ENCODE data around the gene OGFR.

The OGFR gene

DNA sequence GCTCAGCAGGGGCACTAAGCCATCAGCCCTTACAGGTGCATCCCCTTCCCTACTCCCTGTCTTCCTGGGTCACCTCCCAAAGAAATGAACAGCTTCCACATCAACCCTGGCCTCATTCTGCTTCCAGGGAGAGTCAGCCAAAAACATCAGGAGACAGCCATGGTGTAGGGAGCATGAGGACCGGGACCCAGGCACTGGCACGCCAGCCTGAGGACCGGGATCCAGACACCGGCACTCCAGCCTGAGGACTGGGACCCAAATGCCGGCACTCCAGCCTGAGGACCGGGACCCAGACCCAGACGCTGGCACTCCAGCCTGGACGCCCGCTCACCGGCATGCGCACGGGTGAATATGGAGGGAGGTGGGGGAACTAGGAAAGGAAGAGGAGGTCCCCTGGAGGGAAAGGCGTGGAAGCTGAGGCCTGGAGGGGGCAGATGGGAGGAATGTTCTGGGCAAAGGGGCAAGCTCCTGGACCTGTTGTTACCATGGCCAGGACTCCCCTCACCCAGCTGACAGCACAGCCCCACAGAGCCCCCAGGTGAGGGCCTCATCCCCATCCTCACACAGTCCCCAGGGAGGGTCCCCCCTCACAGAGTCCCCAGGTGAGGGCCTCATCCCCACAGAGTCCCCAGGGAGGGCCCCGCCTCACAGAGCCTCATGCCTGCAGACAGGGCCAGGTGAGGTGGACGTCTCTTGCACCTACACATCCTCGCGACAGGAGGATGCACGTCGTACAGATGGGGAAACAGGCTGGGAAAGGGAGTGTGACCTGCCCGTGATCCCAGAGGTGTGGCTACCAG lies 34.3 kb upstream of the OGFR start:
- DNase-seq, result no peak

DNA sequence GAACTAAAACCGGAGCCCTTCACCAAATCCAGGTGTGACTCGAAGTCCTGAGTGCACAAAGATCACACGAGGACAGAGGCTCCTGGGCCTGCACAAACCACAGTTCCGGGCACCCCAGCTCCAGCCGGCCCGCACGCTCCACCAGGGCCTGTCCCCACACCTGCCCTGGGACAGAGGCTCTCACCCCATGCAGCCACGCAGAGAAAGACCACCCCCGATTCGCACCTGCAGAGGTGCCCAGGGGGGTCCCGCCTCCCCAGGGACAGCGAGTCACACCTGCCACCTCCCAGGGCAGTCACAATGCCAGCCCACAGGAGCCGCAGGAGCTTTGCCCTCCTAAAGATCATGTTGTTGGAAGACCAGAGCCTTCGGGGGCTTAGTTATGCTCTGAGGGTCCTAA lies 33.7 kb upstream of the OGFR start:
- DNase-seq, result no peak

DNA sequence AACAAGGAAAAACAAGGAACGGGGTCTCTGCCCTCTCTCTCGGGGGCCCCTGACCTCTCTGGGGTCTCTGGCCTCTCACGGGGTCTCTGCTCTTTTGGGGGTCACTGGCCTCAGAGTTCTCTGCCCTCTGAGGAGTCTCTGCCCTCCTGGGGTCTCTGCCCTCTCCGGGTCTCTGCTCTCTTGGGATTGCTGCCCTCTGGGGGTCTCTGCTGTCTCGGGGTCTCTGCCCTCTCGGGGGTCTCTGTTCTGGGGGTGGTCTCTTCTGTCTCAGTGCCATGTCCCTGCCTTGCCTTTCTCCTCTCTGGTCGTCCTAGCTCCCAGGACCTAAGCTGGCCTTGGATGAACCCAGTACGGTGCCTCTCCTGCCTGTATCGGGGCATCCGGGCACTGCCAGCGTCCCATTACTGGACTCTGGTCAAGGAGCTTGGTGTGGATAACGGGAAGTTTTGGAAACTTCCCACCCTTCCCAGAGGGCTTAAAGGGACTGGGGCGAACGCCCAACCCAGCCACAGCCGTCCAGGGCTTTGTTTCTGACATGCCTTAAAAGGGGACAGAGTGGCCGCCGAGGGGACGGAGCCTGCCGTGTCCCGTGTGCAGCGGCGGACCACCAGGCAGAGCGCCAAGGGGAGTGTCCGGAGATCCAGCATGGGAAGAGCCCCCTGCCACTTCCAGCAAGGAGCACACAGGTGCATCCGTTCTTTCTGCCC lies 33.1 kb upstream of the OGFR start:
- DNase-seq, result no peak

DNA sequence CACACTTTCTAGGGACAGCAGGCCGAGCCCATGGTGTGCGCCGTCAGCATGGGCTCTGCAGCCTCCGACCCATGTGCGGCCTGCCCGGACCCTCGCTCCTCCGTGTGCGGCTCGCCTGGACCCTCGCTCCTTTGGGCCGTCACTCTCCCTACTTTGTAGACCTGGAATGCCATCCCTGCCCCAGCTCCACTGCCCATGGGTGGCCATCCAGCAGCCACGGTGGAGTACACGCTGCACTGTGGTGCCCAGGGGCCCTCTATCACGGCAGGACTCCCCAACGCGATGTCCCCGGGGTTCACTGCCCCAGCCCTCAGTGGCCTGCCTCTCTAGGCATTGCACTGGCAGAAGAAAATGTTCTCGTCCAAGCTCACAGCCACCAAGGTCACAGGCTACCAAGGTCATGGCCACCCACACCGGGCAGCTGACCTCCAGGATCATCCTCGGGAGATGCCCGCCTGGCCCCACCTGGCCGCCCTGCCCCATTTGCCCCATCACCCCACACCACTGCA lies 32.5 kb upstream of the OGFR start:
- DNase-seq, result no peak

DNA sequence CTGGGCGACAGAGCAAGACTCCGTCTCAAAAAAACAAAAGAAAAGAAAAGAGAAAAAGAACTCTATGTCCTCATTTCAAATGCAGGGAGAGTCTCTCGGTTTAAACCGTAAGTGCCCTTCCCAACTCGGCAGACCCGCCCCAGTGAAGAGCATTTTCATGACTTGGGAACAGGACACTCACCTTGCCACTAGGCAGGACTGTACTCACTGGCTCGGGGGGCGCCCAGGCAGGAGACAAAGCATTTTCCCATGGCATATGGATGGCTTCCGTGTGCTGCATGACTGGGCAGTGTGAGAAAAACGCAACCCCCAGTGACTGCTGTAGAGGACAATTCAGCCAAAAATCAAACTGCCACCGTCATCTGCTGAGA lies 32.0 kb upstream of the OGFR start:
- no peak for DNase-seq

DNA sequence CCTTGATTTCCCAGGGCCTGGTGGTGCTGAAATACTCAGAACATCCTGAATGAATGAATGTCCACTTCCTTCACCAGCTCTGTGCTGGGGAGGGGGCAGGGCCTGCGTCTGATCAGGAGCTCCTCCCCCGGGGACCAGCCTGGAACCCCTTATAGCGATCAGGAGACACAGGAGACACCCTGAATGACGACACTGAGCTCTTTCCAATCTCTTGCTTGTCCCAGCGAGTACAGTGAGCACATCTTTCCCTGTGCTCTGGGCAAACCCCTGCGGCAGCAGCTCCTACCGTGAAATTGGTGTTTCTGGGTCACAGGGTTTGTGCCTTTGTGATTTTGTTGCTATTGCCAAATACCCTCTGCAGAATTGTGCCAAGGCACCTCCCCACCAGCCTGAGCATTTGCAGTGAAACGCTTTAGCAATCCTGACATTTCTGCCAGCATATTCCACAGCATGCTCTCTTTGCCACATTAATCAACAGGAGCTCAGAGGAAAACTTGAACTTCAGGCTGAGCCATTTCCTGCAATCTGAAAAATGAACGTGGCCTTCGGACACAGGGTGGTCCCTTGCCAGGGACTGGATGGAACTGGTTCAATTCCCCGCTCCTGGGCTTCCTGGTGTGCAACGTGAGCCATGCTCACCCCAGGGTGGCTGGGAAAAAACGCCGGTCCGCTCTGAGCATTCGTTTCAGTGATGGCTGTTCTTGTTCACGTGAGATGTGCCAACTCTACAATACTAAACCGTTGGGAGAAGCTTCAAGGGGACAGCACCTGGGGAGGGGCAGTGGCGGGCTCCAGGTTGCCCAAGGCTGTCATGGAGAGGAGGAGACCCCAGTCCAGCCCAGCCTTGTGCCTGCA lies 31.4 kb upstream of the OGFR start:
- DNase-seq, result no peak

DNA sequence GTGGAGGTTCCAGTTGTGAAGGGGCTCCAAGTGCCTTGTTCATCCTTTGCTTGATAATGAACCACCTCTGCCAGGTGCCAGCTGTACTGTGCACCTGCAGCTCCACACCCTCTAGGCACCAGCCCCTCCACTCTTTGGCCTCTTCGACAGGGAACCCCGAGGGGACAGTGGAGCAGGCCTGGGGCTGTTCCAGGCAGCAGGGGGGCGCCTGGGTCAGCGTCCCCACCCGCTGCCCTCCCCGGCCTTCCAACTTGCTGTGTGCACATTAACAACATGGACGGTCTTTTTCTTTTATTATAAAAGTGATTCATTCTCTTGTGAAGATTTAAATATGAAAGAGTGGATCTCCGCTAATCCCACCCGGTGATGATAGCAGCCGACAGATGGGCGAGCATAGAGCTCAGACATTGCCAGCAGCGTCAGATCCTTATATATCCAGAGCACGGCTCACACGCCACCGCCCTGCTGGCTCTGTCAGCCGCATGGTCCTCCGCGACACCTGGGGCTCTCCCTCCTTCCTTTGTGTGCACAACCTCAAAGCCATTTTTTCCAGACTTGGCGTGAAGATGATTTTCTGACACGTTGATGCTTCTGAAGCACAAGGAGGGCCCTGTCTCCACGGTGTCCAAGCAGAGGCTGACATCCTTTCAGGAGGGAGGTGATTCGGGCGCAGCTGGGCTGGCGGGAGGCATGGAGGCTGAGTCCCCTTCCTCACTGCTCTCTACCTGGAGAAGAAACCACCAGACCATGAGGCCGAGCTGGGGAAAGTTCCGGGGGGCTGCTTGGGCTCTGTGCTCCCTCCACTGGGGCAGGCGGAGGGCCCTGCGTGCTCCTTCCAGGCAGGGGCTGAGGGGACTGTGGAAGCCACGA lies 30.6 kb upstream of the OGFR start:
- no peak for DNase-seq

DNA sequence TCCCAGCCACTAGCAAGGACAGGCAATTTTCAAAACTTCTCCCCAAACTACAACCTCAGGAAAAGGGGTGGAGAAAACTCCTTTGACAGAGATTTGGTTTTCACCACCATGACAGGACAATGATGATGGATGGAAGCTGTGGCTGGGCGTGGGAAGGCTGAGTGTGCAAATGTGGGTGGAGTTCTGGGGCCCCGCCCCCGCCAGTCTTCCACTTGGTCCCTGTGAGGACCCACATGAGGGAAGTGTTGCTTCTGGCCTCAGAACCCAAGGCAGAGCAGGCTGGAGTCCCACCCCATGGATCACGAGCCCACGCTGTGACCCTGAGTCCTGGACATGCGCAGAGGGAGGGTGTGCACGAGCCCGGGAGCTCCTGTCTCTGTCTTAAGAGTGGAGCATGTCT lies 29.9 kb upstream of the OGFR start:
- DNase-seq, result no peak

DNA sequence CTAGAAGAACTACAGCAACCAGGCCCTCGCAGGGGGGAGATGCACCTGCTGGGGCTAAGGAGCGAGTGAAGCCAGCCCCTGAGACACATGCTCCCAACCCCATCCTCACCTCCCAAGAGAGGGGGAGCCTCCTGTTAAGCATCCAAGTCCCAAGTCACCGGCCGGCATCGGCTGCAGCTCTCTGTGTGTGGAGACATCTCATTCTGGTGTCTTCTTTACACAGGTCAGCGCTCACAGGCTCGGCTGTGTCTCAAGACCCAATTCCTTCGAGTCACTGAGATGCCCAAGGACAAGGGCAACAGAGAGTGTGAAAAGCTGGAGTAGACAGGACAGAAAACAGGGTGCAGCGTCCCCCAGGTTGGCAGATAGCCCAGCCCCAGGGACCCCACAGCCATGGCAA lies 29.4 kb upstream of the OGFR start:
- DNase-seq, result no peak

DNA sequence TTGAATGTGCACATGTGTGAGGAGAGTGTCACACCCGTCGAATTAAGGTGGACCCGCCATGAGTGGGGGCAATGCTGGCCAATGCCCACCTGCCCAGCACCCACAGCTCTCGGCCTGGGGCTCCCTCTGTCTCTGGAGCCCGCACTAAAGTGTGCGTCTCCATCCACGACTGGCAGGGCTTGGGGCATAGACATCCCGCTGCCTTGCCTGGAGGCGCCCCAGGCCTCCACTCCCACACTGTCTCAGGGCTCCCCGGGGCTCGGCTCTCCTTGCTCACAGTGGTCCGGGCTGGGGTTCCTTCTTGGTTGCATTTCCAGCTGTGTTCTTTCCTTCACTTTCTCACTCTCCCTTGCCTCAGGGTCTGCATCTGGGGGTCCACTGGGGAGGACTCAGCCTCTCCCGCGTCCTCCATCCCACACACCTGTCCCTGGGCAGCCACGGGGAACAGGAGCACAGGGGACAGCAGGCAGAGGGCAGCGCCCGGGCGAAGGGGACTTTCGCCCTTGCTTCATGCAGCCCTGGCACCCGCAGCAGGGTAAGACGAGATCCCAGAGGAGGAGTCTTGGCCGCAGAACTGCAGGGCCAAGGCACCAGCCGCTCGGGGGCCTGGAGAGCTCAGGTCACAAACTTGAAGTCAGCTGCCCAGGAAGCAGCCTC lies 28.5 kb upstream of the OGFR start:
- no peak for DNase-seq

DNA sequence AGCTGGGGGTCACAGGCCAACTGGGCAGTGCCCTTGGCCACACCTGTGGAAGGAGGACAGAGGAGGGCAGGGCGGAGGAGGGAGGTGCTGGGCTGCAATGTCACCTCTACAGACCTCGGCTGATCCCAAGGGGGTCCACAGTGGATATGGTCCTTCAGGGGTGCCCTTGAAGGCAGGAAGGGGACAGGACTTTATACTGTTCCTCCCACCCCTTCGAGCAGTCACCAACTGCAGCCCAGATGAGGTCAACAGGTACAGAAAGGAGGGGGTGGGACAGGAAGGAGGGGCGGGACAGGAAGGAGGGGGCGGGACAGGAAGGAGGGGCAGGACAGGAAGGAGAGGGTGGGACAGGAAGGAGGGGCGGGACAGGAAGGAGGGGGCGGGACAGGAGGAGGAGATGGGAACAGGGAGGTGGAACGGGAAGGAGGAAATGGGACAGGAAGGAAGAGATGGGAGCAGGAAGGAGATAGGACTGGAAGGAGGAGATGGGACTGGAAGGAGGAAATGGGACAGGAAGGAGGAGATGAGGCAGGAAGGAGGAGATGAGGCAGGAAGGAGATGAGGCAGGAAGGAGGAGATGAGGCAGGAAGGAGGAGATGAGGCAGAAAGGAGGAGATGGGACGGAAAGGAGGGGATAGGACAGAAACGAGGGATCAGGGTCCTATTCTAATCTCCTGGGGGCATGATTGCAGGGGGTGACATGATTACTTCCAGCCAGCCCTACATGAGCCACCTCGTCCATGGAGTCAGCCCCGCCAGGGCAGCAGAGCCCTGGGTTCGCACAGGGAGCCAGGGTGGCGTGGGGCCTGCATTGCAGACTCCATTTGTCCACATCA lies 27.7 kb upstream of the OGFR start:
- peak; percentile 79 for DNase-seq

DNA sequence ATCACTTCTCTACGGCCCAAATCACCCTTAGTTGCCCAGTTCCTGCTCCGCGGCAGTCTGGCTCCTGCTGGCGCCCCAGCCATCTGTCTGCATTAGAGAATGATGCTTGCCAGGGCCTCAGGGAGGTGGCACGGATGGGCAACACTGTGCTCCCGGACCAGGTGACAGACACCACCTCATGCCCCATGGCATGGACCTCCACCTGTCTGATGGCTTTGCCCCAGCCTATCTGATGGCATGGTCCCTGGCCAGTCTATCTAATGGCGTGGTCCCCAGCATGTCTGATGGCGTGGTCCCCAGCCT lies 27.2 kb upstream of the OGFR start:
- no peak for DNase-seq

DNA sequence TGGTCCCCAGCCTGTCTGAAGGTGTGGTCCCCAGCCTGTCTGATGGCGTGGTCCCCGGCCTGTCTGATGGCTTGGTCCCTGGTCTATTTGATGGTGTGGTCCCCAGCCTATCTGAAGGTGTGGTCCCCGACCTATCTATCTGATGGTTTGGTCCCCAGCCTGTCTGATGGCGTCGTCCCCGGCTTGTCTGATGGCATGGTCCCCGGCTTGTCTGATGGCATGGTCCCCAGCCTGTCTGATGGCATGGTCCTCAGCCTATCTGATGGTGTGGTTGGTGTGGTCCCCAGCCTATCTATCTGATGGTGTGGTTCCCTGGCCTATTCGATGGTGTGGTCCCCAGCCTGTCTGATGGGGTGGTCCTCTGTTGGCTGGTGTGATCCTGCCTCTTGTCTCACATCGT lies 26.6 kb upstream of the OGFR start:
- no peak for DNase-seq

DNA sequence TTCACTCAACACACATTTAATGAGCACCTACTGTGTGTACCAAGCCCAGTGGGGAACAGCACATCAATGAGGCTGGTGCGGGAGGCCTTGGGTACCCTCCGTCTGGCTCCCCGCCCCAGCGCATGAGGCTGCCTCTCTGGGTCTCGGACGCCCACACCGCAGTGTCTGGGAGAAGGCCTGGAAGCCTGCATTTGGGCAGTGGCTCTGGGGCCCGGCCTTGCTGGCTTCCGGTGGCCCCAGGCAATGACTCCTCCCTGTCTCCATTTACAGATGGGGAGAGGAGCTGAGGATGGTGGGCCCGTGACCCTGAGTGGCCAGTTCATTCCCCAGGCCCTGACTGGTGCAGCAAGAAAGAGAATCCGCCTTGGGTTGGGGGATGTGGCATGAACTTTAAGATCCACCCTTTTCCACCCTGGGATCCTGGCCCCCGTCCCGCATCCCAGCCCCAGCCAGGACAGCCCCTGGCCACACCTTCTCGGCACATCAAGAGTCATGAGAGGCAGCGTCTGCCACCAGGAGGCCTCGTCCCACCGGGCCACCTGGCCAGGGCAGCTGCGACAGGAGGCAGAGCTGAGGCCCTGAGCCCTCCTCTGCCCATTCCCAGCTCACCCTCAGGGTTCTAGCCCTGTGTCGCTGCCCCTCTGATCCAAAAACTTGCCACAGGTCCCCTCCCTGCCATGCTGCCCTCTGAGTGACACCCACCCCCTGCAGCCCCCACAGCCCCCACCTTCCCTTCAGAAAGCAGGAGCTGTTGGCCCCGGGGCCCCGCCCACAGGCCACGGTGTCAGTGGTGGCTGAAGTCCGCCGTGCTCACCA lies 25.8 kb upstream of the OGFR start:
- DNase-seq, result no peak

DNA sequence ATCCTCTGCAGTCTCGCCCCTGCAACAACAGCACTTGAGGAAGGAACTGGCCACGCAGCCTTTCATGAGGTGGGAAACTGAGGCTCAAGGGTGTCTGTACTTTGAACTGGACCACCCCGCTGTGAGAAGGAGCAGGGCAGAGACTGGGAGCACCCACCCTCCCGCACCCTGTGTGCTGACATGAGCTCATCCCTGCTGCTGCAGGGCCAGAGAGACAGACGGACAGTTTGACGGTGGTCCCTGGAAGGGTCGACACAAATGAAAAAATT lies 25.3 kb upstream of the OGFR start:
- no peak for DNase-seq

DNA sequence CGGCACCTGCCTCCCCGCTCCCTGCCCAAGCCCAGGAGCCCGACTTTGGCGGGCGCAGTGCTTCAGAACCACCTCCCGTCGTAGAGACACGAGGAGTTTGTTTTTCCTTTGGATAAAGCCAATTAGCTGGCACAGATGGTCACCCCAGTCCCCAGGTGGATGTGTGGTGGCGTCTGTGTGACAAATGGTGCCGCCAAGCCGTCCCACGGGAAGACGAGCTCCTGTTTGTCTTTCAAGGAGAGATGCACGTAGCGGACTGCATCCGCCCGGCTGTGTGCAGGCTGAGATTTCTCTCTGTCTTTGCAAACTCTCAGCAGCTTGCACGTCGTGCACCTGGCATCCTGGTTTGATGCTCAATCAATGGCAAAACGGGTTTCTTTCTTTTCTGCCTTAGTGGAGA lies 24.4 kb upstream of the OGFR start:
- no peak for DNase-seq

DNA sequence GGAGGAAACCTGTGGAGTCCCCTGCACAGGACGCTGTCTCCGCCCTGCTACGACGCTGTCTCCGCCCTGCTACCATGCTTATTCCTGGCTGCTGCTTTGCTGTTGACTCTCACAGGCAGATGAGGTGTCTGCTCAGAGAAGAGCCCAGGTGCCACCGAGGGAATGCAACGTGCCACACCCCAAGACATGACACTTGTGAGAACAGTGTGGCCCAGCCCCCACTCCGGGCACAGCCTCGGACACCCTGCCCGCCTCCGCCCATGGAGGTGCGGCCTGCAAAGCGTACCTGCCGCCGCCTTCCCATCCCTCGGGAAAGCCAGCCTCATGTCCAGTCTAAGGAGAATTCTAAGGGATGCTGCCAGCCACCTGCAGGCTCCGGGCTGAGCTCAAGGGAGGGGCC lies 23.9 kb upstream of the OGFR start:
- DNase-seq, result no peak

DNA sequence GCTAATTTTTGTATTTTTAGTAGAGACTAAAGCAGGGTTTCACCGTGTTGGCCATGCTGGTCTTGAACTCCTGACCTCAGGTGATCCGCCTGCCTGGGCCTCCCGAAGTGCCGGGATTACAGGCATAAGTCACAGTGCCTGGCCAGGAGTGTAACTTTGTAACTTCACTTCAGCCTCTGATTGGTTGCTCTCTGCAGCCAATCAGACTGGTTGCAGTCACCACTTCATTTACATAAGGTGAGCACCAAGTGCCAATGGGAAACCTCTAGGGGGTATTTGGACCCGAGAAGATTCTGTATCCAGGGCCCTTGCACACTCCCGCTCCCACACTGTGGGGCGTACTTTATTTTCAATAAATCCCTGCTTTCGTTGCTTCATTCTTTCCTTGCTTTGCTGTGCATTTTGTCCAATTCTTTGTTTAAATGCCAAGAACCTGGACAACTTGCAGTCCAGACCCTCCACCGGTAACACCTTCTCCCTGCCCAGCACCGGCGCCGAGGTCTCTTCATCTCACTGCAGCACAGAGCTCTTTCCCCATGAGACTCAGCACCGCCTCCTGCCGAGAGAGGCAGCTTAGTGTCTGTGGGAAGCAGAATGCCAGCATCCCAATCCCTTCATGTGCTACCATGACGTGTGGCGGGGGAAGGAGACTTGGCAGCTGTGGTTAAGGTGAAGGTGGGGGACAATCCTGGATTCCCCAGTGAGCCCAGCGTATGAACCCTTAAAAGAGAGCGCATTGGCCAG lies 22.3 kb upstream of the OGFR start:
- no peak for DNase-seq

DNA sequence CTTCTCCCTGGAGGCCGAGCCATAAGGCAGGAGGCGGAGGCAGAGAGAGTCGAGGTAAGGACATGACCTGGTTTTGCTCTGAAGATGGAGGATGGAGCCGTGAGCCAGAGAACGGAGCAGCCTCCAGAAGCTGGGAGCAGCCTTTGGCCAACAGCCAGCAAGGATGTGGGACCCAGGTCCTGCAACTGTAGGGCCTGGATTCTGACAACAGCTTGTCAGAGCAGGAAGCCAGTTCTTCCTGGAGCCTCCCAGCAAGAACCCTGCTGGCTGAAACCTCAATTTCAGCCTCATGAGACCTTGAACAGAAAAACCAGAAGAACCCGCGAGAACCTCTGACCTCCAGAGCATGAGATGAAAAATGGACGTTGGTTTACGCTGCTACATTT lies 21.7 kb upstream of the OGFR start:
- DNase-seq, result no peak

DNA sequence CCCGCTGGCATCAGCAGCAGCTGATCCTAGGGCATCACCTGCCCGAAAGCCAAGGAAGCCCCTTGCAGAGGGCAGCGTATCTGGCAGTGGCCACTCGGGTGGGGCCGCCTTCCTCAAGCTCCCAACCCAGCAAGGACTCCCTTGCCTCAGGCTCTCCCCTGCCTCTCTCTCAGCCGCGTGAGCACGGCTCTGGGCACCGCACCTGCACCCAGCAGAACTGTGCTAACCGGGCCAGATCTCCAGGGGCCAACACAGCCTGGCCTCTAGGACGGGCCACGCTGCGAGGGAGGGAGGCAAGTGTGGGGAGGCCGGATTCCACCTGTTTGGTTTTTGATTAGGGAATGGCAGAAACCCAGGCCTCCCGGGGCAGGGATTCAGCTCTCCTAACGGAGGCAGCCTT lies 20.1 kb upstream of the OGFR start:
- no peak for DNase-seq
